ENCODE results near the gene GAS7.

The GAS7 gene

DNA sequence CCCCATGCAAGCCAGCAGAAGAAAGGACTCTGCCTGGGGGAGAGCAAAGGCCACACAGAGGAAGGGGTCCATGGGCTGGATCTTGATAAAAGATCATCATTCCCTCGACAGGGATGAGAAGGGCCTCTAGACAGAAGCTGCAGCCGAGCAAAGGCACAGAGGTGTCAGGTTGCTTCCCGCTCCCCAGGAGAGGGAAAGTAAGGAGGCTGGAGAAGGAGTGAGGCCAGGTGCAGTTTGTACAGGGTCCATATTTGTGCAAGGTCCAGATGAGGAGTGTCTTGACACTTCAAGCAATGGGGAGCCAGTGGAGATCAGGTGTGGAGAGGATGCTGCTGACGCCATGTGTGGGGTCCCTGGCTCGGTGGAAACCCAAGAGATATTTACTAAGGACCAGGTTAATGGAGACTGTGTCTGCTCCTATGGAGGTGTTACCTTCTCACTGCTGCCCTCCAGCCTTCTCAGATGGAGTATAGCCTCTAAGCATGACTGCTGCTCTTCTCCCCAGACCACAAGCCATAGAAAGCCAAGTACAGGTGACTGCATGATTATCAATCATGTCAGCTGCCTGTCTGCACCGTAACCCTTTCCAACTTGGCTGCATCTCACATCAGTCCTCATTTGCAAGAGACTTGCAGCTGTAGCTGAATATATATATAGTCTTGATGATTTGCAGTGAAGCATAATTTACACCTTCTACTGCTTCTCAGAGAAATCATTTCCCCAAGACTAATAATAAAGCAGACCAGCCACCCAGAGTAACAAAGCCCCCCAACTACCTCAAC lies 21.1 kb downstream of the GAS7 start:
- H3K27me3 ChIP-seq (ENCODE audit: insufficient read depth, low read length) = no peaks in the 10 kb centered on the region
- H3K9ac ChIP-seq (ENCODE audit: low read length) = no peak overlapping the region
- no peak overlapping the region for H3K4me3 ChIP-seq (ENCODE audit: low read depth, low read length, poor library complexity, severe bottlenecking)
- TF ChIP-seq, protein P1, sequence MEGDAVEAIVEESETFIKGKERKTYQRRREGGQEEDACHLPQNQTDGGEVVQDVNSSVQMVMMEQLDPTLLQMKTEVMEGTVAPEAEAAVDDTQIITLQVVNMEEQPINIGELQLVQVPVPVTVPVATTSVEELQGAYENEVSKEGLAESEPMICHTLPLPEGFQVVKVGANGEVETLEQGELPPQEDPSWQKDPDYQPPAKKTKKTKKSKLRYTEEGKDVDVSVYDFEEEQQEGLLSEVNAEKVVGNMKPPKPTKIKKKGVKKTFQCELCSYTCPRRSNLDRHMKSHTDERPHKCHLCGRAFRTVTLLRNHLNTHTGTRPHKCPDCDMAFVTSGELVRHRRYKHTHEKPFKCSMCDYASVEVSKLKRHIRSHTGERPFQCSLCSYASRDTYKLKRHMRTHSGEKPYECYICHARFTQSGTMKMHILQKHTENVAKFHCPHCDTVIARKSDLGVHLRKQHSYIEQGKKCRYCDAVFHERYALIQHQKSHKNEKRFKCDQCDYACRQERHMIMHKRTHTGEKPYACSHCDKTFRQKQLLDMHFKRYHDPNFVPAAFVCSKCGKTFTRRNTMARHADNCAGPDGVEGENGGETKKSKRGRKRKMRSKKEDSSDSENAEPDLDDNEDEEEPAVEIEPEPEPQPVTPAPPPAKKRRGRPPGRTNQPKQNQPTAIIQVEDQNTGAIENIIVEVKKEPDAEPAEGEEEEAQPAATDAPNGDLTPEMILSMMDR (IDR thresholded peaks at IDR 0.05; ENCODE audit: low read length) = no peak
- no peak for TF ChIP-seq EZH2 (IDR thresholded peaks at IDR 0.05; ENCODE audit: borderline replicate concordance, low read length)
- H3K4me2 ChIP-seq (ENCODE audit: low read length) = no peak overlapping the region
- H3K27ac ChIP-seq (ENCODE audit: low read depth, low read length, poor library complexity, severe bottlenecking) = no peak overlapping the region
- H2AFZ ChIP-seq (ENCODE audit: low read length) = no peak overlapping the region
- H3K79me2 ChIP-seq (ENCODE audit: insufficient read depth, low read length) = no peaks in the 10 kb centered on the region
- H3K36me3 ChIP-seq (ENCODE audit: insufficient read depth, low read length) = no peaks in the 10 kb centered on the region
- no peaks in the 10 kb centered on the region for H3K9me2 ChIP-seq (ENCODE audit: low read depth, low read length)
- H3K9me3 ChIP-seq (ENCODE audit: low read length) = no peaks in the 10 kb centered on the region
- H4K20me1 ChIP-seq (ENCODE audit: insufficient read depth, low read length) = no peaks in the 10 kb centered on the region
- H3K4me1 ChIP-seq (ENCODE audit: insufficient read depth, low read length, severe bottlenecking) = no peaks in the 10 kb centered on the region
- no peaks in the 10 kb centered on the region for H3F3A ChIP-seq (ENCODE audit: insufficient read depth, low read length)

DNA sequence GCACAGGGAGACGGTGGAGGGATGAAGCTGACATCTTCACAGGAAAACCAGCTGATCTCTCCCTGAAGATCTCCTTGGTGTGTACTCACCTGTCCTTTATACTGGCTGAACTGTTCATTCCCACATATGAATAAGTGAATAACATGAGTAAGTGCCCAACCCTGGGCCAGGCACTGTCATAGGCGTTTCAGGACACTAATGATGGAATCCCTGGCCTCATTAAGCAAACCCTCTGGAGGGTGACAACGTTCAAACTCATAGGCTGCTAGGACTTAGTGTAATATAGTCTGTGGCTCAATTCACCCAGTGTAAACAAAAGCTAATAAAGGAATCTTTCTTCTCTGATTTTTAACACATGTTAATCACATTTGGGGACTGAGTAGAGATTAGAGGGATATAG lies 24.5 kb downstream of the GAS7 start:
- H3K4me1 ChIP-seq (ENCODE audit: insufficient read depth, low read length, severe bottlenecking) = no peaks in the 10 kb centered on the region
- H3F3A ChIP-seq (ENCODE audit: insufficient read depth, low read length) = no peaks in the 10 kb centered on the region
- H3K4me3 ChIP-seq (ENCODE audit: low read depth, low read length, poor library complexity, severe bottlenecking) = no peak overlapping the region
- no peak overlapping the region for H3K9ac ChIP-seq (ENCODE audit: low read length)
- no peaks in the 10 kb centered on the region for H3K36me3 ChIP-seq (ENCODE audit: insufficient read depth, low read length)
- no peak overlapping the region for H3K27ac ChIP-seq (ENCODE audit: low read depth, low read length, poor library complexity, severe bottlenecking)
- H4K20me1 ChIP-seq (ENCODE audit: insufficient read depth, low read length) = no peaks in the 10 kb centered on the region
- H3K9me2 ChIP-seq (ENCODE audit: low read depth, low read length) = no peaks in the 10 kb centered on the region
- no peak overlapping the region for H3K4me2 ChIP-seq (ENCODE audit: low read length)
- H3K79me2 ChIP-seq (ENCODE audit: insufficient read depth, low read length) = no peaks in the 10 kb centered on the region
- TF ChIP-seq, protein P1 (IDR thresholded peaks at IDR 0.05; ENCODE audit: low read length) = no peak
- no peak for TF ChIP-seq EZH2 (IDR thresholded peaks at IDR 0.05; ENCODE audit: borderline replicate concordance, low read length)
- H3K27me3 ChIP-seq (ENCODE audit: insufficient read depth, low read length) = no peaks in the 10 kb centered on the region
- no peaks in the 10 kb centered on the region for H3K9me3 ChIP-seq (ENCODE audit: low read length)
- H2AFZ ChIP-seq (ENCODE audit: low read length) = no peak overlapping the region

DNA sequence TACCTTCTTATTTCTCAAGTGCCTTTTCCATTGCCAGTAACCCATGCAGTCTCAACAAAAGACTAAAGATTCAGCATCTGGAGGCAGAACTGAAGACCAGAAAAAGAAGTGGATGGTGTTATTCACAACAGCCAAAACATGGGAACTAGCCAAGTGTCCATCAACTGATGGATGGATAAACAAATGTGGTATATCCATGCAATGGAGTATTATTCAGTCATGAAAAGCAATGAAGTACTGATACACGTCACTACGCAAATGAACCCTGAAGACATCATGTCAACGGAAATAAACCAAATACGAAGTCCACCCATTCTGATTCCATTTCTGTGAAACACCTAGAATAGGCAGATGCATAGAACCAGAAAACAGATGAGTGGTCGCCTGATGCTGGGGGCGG lies 25.6 kb downstream of the GAS7 start:
- no peak overlapping the region for H3K4me3 ChIP-seq (ENCODE audit: low read depth, low read length, poor library complexity, severe bottlenecking)
- no peaks in the 10 kb centered on the region for H3K27me3 ChIP-seq (ENCODE audit: insufficient read depth, low read length)
- H3K9ac ChIP-seq (ENCODE audit: low read length) = no peak overlapping the region
- no peaks in the 10 kb centered on the region for H3K9me2 ChIP-seq (ENCODE audit: low read depth, low read length)
- H3K4me1 ChIP-seq (ENCODE audit: insufficient read depth, low read length, severe bottlenecking) = no peaks in the 10 kb centered on the region
- no peaks in the 10 kb centered on the region for H3K79me2 ChIP-seq (ENCODE audit: insufficient read depth, low read length)
- H2AFZ ChIP-seq (ENCODE audit: low read length) = no peak overlapping the region
- no peaks in the 10 kb centered on the region for H3K9me3 ChIP-seq (ENCODE audit: low read length)
- no peaks in the 10 kb centered on the region for H4K20me1 ChIP-seq (ENCODE audit: insufficient read depth, low read length)
- no peaks in the 10 kb centered on the region for H3F3A ChIP-seq (ENCODE audit: insufficient read depth, low read length)
- no peaks in the 10 kb centered on the region for H3K36me3 ChIP-seq (ENCODE audit: insufficient read depth, low read length)
- TF ChIP-seq, protein P1 (IDR thresholded peaks at IDR 0.05; ENCODE audit: low read length) = no peak
- TF ChIP-seq EZH2 (IDR thresholded peaks at IDR 0.05; ENCODE audit: borderline replicate concordance, low read length) = no peak
- H3K4me2 ChIP-seq (ENCODE audit: low read length) = no peak overlapping the region
- H3K27ac ChIP-seq (ENCODE audit: low read depth, low read length, poor library complexity, severe bottlenecking) = no peak overlapping the region
